Prostate gland (tissue), 2 donors: Measurements from ENCODE around the gene PBX4. TPM values are rescaled to one million over a fixed set of nuclear protein-coding genes. Genes with fewer than 3 reads are reported as not detected.

Experiments
- DNase-seq: peaks from one replicate; pipeline ENCODE4 v3.0.0-alpha.2; 2019; ENCODE audit warnings: low spot score
- H3K27ac ChIP-seq, 2 donors: fragments of 200-600 bp; sonication (generic); 2 replicates each; pipeline ENCODE4 v1.5.1; 2017 to 2019
- H3K27me3 ChIP-seq: fragments of 200-600 bp; sonication (generic); replicated peaks from 2 replicates; pipeline ENCODE4 v1.5.1; 2019; ENCODE audit not compliant: insufficient read depth
- H3K36me3 ChIP-seq, 2 donors: fragments of 200-600 bp; sonication (generic); 1 replicate in 1 of 2; 2 replicates in 1 of 2; pipeline versions ENCODE4 v1.5.1 to v1.8.1; 2017 to 2019
- H3K4me1 ChIP-seq: fragments of 200-600 bp; sonication (generic); replicated peaks from 2 replicates; pipeline ENCODE4 v1.5.1; 2019
- H3K4me3 ChIP-seq, 2 donors: fragments of 200-600 bp; sonication (generic); 2 replicates each; pipeline ENCODE4 v1.5.1; 2017 to 2019
- H3K9me3 ChIP-seq: fragments of 200-600 bp; sonication (generic); 2 replicates; pipeline ENCODE4 v1.5.1; 2017
- CTCF ChIP-seq, 4 experiments: fragments of 200-600 bp in 2 of 4; fragments of 450-650 bp in 2 of 4; sonication (generic) in 2 of 4; IDR thresholded peaks; 1 replicate in 3 of 4; 2 replicates in 1 of 4; pipeline ENCODE4 v1.5.1; 2016 to 2019; ENCODE audit warnings: antibody characterized with exemption in 4 of 4, mild to moderate bottlenecking in 2 of 4, moderate library complexity in 2 of 4
- POLR2A ChIP-seq: fragments of 450-650 bp; IDR thresholded peaks from one replicate; pipeline ENCODE4 v1.6.1; 2016; ENCODE audit warnings: antibody characterized with exemption, mild to moderate bottlenecking
- POLR2AphosphoS5 ChIP-seq: sonication (generic); formaldehyde crosslinking; IDR thresholded peaks from one replicate; pipeline ENCODE4 v1.6.1; 2017; ENCODE audit warnings: antibody characterized with exemption
- WGBS: methylation state at CpG from one replicate; pipeline ENCODE4 v1.1.5; 2018; 5-methylcytosine and 5-hydroxymethylcytosine counted together
- intact Hi-C: fragments of 100-400 bp; cut with DNase I; formaldehyde crosslinking; loops from one replicate; pipeline ENCODE4 v1.14.2; 2022
- total RNA-seq, 2 donors: library from RNA; depleted of rRNA; stranded (reverse); fragments of >200 nt; gene quantifications; one replicate each; pipeline ENCODE4 v1.1.0, GENCODE V29; 2016

The PBX4 gene
- total RNA-seq, 2 donors from 2014 or later, result 2.6 to 10.6 TPM

- H3K27me3 ChIP-seq, result no peaks in the 10 kb centered on the region
- H3K27ac ChIP-seq, result no peak overlapping the region
- 21% methylated on average over 46 of the region's 46 CpGs for WGBS
- H3K9me3 ChIP-seq, result no peaks in the 10 kb centered on the region
- no peaks in the 10 kb centered on the region for H3K4me1 ChIP-seq
- TF ChIP-seq POLR2A, result no peak
- TF ChIP-seq POLR2AphosphoS5, result peak; percentile 54
- H3K4me3 ChIP-seq, result peak overlapping the region in 1 of 2 donors; percentile 7
- intact Hi-C loops, result no loop called here
- H3K36me3 ChIP-seq, result no peaks in the 10 kb centered on the region
- DNase-seq, result no peak
Measured at GRCh38 chr19:19514215-19514657, 104.3 kb downstream of the PBX4 start.

GRCh38 chr19:19513682-19514081 lies 104.8 kb downstream of the PBX4 start:
- Histone ChIP-seq H3K27ac (no peak overlapping the region), H3K4me1 (no peaks in the 10 kb centered on the region), H3K4me3 (peak overlapping the region in 1 of 2 donors; percentile 7), H3K27me3 (no peaks in the 10 kb centered on the region), H3K36me3 (no peaks in the 10 kb centered on the region), H3K9me3 (no peaks in the 10 kb centered on the region)
- TF ChIP-seq POLR2AphosphoS5 (no peak), POLR2A (no peak), CTCF (IDR thresholded peaks at IDR 0.05) (no peak)
- WGBS, result 85% methylated on average over 17 of the region's 17 CpGs
- DNase-seq, result no peak
- intact Hi-C loops, result no loop called here

Other genes starting within 250 kb of the PBX4 start
- 100 to 1,000 TPM in 1 of 2 donors, 10 to 100 TPM in 1; 41.7 to 138 TPM for gene GATAD2A, start 213.0 kb downstream of the PBX4 start, total RNA-seq
- gene TSSK6, start 103.1 kb downstream of the PBX4 start, total RNA-seq, result 10 to 100 TPM in 1 of 2 donors, 1 to 10 TPM in 1; 7.3 to 22.3 TPM
- 10 to 100 TPM; 46.0 to 57.4 TPM for gene NDUFA13, start 102.5 kb downstream of the PBX4 start, total RNA-seq
- 10 to 100 TPM in 1 of 2 donors, 1 to 10 TPM in 1; 8.1 to 19.3 TPM for gene YJEFN3, start 89.8 kb downstream of the PBX4 start, total RNA-seq
- 1 to 10 TPM in 1 of 2 donors, under 1 TPM in 1; 0.68 to 3.7 TPM for gene CILP2, start 80.4 kb downstream of the PBX4 start, total RNA-seq
- 100 to 1,000 TPM in 1 of 2 donors, 10 to 100 TPM in 1; 39.7 to 167 TPM for gene LPAR2, start 9.5 kb upstream of the PBX4 start, total RNA-seq
- gene GMIP, start 25.0 kb upstream of the PBX4 start, total RNA-seq, result 10 to 100 TPM; 10.2 to 11.6 TPM
- gene ATP13A1, start 45.0 kb upstream of the PBX4 start, total RNA-seq, result 100 to 1,000 TPM; 227 to 315 TPM
- gene ZNF101, start 50.2 kb upstream of the PBX4 start, total RNA-seq, result 1 to 10 TPM; 4.1 to 7.1 TPM
- 1 to 10 TPM; 9.5 to 9.9 TPM for gene ZNF14, start 114.4 kb upstream of the PBX4 start, total RNA-seq
- gene ZNF506, start 203.1 kb upstream of the PBX4 start, total RNA-seq, result 10 to 100 TPM; 35.7 to 37.2 TPM
- 10 to 100 TPM; 10.6 to 20.0 TPM for gene ZNF253, start 247.2 kb upstream of the PBX4 start, total RNA-seq